GM10248 (cell line): Measurements from ENCODE around the gene KCNMA1.

Experiments used
- CTCF ChIA-PET: fragments of 300-600 bp; sonication (Branson Sonifier 250); formaldehyde crosslinking; extraction: SDS; loops from one replicate; lab custom pipeline; 2021; ENCODE audit warnings: antibody characterized with exemption; lab: Yijun Ruan, JAX
- POLR2A ChIA-PET: fragments of 350-650 bp; sonication (Branson Sonifier 250); formaldehyde crosslinking; extraction: SDS; loops from one replicate; lab custom pipeline; 2020; ENCODE audit warnings: antibody characterized with exemption; lab: Yijun Ruan, JAX
- DNase-seq: peaks from one replicate; pipeline ENCODE4 v3.0.0; 2012; ENCODE audit errors: extremely low spot score
- TF ChIP-seq, protein P1 (sequence below): IDR thresholded peaks from 2 replicates; pipeline ENCODE4 v1.5.1; 2012; ENCODE audit warnings: mild to moderate bottlenecking, low read depth; ENCODE audit errors: extremely low read depth, missing control alignments, control extremely low read depth

Gene KCNMA1

DNA sequence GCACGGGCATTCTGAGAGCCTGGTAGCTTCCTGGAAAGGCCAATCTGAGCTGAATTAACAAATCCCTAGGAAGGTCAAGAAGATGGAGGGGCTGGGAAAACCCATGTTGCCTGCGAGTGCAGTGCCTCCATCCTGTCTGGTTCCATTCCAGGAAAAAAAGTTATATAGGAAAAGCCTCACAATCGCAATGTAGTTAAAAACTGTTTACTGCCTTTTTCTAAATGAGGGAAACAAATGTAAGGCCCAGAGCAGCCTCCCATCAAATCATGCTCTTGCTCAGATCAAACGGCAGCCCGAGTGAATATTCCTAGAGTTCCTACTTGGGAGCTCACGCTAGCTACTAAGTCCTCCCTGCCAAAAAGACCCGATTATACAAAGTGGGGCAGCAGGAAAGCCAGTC, 179.9 kb downstream of the KCNMA1 start:
- CTCF ChIA-PET: interaction anchor here (3.5 kb wide), 1 partner anchor 11 kb away, joined by 14 read pairs; no protein-coding TSS in a partner anchor
- POLR2A ChIA-PET: no interaction called here
- TF ChIP-seq, protein P1, sequence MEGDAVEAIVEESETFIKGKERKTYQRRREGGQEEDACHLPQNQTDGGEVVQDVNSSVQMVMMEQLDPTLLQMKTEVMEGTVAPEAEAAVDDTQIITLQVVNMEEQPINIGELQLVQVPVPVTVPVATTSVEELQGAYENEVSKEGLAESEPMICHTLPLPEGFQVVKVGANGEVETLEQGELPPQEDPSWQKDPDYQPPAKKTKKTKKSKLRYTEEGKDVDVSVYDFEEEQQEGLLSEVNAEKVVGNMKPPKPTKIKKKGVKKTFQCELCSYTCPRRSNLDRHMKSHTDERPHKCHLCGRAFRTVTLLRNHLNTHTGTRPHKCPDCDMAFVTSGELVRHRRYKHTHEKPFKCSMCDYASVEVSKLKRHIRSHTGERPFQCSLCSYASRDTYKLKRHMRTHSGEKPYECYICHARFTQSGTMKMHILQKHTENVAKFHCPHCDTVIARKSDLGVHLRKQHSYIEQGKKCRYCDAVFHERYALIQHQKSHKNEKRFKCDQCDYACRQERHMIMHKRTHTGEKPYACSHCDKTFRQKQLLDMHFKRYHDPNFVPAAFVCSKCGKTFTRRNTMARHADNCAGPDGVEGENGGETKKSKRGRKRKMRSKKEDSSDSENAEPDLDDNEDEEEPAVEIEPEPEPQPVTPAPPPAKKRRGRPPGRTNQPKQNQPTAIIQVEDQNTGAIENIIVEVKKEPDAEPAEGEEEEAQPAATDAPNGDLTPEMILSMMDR: no peak
- no peak for DNase-seq

DNA sequence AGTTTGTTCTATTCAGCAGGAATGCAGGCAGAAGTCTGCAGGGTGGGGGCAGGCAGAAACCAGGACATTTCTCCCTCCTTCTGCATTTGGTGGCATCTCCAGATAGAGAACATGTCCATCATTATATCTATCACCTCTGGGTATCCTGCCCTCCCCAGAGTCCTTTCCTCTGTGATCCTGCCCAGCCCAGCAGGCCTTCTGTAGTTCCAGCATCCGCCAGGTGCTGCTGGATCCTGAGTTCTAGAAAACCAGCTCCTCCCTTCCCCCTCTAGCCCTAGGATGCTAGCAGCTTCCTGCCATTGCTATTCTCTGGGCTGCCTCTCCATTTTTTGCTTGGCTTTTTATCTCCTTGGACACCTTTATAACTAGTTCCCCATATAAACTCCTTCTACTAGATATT, 180.3 kb downstream of the KCNMA1 start:
- CTCF ChIA-PET: interaction anchor here (3.5 kb wide), 1 partner anchor 11 kb away, joined by 14 read pairs; no protein-coding TSS in a partner anchor
- POLR2A ChIA-PET: no interaction called here
- no peak for DNase-seq
- TF ChIP-seq, protein P1: no peak

DNA sequence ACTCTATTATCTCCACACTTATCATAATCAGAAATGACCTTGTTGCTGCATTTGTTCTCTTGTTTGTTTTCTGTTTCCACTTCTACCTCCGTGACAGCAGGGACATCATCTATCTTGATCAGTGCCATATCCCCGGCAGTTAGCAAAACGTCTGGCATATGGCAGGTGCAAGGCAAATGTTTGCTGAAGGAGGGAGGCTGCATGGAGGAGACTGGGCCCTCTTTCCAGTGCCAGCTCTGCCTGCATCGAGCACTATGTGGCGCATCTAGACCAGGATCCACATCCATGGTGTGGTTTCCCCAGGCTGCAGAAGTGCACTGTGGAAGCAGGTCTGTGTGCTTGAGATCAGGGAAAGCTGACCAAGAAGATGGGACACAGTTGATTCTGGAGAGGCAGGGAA, 181.2 kb downstream of the KCNMA1 start:
- DNase-seq: no peak
- TF ChIP-seq, protein P1: no peak
- ChIA-PET POLR2A (no interaction called here), CTCF (interaction anchor here (1.6 kb wide), 1 partner anchor 30 kb away, joined by 3 read pairs; no protein-coding TSS in a partner anchor)

DNA sequence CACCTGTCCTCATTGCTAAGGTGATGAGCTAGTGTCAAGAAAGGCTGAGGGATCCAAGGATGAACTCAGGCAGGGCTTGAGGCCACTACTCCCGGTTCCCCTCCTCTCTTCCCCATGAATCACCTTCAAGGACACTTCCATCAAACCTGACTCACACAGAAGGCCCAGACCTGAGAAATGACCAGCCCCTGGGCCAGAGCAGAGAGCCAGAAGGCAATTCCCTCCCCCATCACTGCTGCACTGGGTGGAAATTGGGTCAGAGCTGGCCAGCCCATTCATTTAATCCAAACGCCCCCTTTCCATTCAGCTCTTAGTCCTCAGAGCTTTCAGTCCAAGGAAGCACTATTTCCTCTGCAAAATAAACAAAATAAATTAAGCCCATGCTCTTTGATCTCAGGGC, 182.0 kb downstream of the KCNMA1 start:
- CTCF ChIA-PET: interaction anchor here (1.6 kb wide), 1 partner anchor 31 kb away, joined by 3 read pairs; no protein-coding TSS in a partner anchor
- DNase-seq: no peak
- TF ChIP-seq, protein P1: no peak
- POLR2A ChIA-PET: no interaction called here

DNA sequence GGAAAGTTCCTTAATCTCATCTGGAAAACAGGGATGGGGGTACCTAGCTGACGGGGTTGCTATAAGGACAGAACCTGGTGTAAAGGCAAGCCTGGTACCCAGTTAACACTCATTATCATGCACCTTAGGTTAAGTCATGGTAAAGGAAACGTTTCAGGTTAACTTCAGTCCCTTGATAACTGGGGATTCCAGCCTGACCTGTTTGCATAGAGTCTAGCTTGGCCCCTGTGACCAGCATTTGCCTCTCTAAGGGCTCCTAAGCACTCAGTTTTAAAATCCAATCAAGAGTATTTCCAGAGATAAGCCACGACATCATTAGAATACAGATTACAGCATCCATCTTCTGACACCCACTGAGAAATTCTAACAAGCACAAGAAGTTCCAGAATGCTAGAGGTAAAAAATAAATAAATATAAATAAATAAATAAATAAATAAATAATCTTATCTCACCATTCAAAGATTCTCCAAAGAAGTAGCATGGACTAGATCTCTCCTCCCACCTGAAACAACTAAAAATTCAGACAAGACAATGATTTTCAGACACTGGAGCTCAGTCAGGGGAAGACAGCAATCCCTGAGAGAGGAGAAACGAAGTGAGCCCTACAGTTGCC, 184.6 kb downstream of the KCNMA1 start:
- CTCF ChIA-PET: interaction anchor here (0.8 to 1.5 kb wide), 6 partner anchors 8 to 188 kb away, joined by 3 to 9 read pairs (median 4); no protein-coding TSS in a partner anchor
- TF ChIP-seq, protein P1: no peak
- POLR2A ChIA-PET: no interaction called here
- DNase-seq: no peak

DNA sequence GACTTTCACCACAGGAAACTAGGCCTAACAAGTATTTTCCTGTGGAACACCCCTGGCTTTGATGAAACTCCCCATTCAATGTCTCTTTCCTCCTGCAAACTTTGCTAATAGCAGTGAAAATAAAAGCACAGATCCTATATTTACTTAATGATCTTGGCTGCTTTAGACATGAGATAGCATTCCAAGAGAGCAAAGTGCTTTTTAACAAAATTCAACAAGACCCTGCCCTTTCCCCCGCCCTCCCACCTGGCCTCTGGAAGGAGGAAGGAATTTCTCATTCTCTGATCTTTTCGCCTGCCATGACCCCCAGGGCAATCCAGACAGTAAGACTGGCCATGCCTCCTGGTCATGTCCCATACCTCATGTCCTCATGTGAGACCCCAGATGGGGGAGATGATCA, 185.7 kb downstream of the KCNMA1 start:
- ChIA-PET CTCF (interaction anchor here (1.5 kb wide), 1 partner anchor 190 kb away, joined by 4 read pairs; no protein-coding TSS in a partner anchor), POLR2A (no interaction called here)
- DNase-seq: no peak
- TF ChIP-seq, protein P1: no peak
